Pons (tissue), 1 donor: ENCODE measurements around the gene MSL3B.
"Not testable (repeated sequence)": the region's sequence is repeated elsewhere in the genome, so short reads cannot be mapped to it uniquely, and the experiment has no call there.

Experiments
- DNase-seq: peaks from one replicate; pipeline ENCODE4 v3.0.0-alpha.2; 2016; ENCODE audit warnings: low spot score

MSL3B gene

GRCh38 chr2:233867993-233868532 lies at the start of gene MSL3B:
TSS of gene MSL3B (minus strand) at chr2:233868386.
- no peak for DNase-seq

DNA sequence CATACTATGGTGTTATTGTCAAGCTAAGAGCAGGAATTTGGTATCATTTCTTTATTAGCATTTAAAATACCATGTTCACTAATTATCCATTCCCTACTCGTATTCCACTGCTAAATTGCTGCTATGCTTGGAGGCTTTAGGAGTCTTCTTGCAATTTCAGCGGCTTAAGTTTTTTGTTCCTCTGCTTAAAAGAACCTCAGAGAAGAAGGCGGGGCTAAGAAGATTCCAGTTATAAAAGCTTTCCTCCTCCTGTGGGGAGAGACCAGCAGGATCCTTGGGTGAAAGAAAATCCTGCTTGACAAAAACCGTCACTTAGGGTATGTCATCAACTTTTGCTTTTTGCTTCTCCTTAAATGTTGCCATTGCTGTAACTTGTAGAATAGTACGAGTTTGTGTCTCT lies 48.9 kb upstream of the MSL3B start, which contains the start of gene TRPM8:
Gene TRPM8, plus strand, starts transcription at position 258 of the 400 bp plus-strand sequence. CDS start 9,165 bp downstream, outside the sequence.
- no peak for DNase-seq

DNA sequence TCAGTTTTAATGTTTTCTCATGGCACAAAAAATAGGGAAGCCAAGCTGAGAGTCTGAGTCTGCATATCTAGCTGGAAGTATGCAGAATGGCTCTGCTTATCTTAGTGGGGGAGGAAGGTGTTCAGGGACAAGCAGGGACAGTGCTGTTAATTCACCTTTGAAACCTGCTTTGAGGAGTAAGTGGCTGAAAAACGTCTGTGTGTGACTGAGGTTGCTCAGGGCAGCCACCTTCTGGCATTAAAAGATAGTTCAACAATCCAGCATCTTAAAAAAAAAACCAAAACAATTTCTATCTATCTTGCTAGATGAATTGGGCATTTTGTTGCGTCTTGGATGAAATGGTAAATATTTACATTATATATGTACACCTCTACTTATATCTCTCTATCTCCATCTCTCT lies 46.9 kb upstream of the MSL3B start:
- no peak for DNase-seq

DNA sequence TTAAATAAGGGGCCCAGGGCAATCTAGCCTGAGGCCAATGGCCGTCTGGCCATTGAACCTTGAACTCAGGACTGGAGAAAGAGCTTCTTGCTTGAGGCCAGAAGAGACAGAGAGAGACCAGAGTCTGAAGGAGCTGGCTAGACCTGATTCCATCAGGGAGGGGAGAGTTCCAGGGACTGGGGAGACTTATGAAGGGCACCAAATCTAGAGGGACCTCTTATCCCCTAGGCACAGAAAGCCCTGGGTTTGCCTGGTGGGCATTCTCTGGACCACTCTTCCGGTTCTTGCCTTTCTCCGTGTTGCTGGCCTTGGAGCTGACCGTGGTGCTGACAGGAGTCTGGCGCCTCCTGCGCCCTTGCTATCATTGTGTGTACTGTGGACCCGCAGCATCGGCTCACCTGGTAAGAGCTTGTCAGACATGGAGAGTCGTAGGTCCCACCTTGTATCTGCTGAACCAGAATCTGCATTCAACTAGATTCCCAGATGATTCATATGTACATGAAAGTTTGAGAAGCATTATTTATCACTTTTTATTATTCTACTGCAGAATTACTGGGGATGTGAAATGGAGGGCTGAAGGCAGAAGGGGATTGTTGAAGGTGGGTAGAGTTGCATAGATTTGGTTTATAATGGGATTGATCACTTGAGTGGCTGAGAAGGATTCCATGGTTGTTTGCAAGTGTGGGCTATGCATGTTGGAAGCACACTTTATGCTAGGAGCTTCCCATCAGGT lies 44.7 kb upstream of the MSL3B start:
- no peak for DNase-seq

GRCh38 chr2:233907627-233908026 lies 39.4 kb upstream of the MSL3B start:
- DNase-seq: no peak

DNA sequence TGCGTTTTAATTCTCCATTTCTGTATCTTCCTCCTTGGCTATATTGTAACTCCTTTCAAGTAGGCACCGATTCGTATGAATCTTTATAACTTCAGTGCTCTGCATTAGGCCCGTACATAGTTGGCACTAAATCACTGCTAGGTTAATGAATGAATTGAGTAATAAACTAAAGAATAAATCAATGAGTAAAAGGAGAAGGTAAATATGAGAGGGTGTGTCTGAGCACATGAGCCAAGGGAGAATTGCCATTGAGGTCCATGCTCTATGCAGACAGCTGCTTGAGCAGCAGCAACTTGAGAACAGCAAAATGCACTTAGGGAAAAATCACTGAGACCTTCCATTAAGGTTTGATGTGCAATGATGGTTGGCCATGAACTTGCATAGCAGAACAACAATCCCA lies 37.8 kb upstream of the MSL3B start:
- no peak for DNase-seq

- DNase-seq: no peak
Measured at GRCh38 chr2:233901884-233902283, 33.7 kb upstream of the MSL3B start.

GRCh38 chr2:233901367-233901766 lies 33.2 kb upstream of the MSL3B start:
- DNase-seq: no peak

GRCh38 chr2:233896253-233896652 lies 28.1 kb upstream of the MSL3B start:
- DNase-seq: not testable (repeated sequence)

DNA sequence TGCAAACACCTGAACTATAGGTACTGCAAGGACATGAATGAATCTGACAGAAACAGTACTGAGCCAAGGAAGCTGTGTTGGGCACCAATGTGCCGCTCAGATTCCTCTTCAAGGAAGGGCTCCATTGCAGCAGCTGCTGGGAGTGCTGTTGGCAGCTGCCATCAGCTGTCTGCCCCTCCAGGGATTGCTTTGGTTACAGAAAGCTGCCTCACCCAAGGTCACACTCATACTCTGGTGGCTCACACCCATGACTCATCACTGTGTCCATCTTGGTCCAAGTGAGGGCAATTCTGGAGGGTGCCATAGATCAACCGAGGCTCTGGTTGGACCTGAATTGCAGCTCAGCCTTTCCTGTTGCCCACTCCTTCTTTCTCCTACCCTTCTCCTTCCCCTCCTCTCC lies 24.6 kb upstream of the MSL3B start:
- no peak for DNase-seq

- no peak for DNase-seq
Measured at GRCh38 chr2:233882353-233882752, 14.2 kb upstream of the MSL3B start.

DNA sequence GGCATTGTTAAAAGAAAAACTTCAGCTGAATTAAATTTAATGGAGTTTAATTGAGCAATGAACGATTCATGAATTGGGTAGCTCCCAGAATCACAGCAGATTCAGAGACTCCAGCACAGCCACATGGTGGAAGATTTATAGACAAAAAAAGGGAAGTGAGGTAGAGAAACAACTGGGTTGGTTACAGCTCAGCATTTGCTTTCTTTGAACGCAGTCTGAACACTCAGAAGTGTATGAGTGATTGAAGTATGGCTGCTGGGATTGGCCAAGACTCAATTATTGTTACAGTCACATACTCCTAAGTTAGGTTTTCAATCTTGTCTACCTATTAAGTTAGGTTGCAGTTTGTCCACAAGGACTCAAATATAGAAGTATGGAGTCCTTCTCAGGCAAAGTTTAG lies 3.9 kb upstream of the MSL3B start:
- not testable (repeated sequence) for DNase-seq

DNA sequence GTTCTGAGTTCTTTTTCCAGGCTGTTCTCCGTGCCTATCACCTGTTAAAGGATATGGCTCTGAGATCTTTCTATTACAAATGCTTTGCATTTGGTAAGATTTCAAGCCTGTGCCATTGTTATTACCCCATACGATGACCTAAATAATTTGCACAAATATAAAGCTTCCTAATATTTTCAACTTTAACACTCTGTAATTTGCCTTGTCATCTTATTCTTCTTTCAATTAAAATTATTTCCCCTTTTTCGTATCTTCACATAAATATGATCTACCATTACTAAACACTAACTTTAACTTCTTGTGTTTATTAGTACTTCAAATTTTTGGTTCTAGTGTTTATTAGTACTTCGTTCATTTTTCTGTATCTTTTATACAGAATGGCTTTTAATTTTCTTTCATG lies 3.2 kb upstream of the MSL3B start:
- DNase-seq: no peak

GRCh38 chr2:233866479-233866878 lies 1.7 kb downstream of the MSL3B start:
- no peak for DNase-seq

DNA sequence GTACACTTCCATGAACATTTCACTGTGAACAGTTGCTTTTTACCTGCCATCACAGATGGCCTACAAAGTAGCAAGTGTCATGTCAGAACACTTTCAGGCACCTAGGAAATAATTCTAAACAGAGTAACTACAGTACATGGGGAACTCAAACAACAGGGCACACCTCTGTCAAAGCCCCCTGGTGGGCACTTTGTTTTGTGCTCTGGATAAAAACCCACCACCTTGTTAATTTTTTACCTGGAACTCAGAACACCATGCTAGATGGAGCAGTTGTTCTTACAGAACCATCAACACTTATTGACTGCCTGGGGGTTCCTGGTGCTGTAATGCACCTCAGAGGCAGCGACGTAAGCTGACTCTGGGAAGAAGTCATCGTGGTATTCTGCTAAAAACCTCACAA lies 2.3 kb downstream of the MSL3B start:
- DNase-seq: no peak

DNA sequence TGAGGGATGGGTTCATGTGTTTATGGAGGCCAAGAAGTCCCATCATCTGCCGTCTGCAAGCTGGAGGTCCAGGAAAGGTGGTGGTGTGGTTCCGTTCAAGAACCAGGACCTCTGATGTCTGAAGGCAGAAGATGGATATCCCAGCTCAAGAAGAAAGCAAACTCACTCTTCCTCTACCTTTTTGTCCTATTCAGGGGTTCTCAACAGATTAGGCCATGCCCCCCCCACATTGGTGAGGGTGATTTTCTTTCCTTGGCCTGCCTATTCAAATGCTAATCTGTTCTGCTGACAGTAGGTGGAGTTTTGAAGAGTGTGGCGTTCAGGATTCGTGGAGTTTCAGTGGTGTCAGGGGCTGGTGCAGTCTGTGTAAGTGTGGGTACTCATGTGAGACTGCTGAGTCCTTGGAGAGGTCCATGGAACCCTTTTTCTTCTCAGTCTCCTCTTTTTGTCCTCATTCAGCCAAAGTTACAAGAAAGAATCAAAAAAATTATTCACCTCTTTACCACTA lies 5.9 kb downstream of the MSL3B start:
- DNase-seq: no peak

GRCh38 chr2:233858331-233858730 lies 9.9 kb downstream of the MSL3B start:
- no peak for DNase-seq

- DNase-seq: peak; percentile 40
Measured at GRCh38 chr2:233857511-233858141, 10.6 kb downstream of the MSL3B start.

GRCh38 chr2:233856184-233856583 lies 12.0 kb downstream of the MSL3B start:
- DNase-seq: no peak

- DNase-seq: no peak
Measured at GRCh38 chr2:233855345-233855744, 12.8 kb downstream of the MSL3B start.

- DNase-seq: peak; percentile 96
Measured at GRCh38 chr2:233854241-233854981, 13.8 kb downstream of the MSL3B start, which contains the start of gene HJURP. TSS of gene HJURP (minus strand) at chr2:233854535. CDS start at chr2:233854500, 35 bp downstream.

DNA sequence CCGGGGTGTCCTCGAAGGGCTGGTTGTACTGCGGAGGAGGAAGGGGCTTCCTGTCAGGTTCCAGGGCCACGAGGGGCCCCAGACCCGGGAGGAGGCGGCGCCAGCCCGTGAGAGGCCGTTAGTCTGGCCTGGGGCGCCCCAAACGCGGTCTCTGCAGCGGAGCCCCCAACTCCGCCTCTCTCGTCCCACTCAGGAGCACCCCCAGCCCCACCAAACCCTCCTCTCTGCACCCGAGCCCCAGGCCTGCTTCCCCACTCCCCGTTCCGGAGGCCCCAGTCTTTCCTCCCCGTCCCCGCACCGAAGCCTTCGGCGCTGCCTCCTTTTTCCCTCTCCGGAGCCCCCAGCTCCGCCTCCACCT lies 14.3 kb downstream of the MSL3B start:
- DNase-seq: no peak
